GM18868 (cell line): ENCODE data around the gene REN.

Source experiments
- ATAC-seq: cut with Tn5 transposase; IDR thresholded peaks from one replicate; pipeline ENCODE4 v1.9.1; 2021; ENCODE audit warnings: mild to moderate bottlenecking, moderate library complexity; ENCODE audit not compliant: unreplicated experiment

The REN gene

DNA sequence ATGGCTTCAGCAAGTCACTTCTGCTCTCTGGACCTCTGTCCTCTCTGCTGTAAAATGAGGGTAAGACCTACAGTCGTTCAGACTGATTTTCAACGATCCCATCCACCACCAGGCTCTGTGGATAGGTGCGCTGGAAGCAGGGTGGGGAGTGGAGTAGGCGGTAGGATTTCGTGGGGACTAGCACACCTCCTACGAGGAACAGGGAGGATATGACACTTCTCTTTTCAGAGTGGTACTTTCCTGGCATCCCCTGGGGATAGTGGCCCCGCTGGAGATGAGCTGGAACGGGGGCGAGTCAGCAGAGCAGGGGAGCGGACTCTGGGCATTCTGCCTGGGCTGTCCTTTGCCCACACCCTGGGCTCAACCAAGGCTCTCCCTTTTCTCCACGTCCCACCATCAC is 32.0 kb downstream of the REN start:
- no peak for ATAC-seq

- ATAC-seq, result no peak
Observed at GRCh38 chr1:204132718-204133117, 33.4 kb downstream of the REN start.

DNA sequence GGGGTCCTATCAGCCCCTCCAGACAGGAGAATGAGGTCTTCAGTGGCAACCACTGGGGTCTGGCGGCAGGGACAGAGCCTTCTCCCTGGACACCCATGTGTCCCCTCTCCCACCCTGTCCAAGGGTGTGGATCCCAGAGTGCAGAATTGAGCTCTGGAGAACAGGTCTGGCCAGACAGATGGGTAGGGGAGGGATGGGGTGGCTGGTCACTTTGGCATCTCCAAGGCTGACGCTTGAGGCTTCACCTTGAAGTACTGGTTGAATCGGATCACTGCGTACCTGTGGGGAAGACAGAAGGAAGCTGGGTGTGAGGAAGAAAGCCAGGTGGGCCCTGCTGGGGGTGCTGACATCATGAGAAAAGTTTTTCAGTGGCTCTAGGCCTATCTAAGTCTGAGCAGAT is 34.2 kb downstream of the REN start:
- no peak for ATAC-seq

DNA sequence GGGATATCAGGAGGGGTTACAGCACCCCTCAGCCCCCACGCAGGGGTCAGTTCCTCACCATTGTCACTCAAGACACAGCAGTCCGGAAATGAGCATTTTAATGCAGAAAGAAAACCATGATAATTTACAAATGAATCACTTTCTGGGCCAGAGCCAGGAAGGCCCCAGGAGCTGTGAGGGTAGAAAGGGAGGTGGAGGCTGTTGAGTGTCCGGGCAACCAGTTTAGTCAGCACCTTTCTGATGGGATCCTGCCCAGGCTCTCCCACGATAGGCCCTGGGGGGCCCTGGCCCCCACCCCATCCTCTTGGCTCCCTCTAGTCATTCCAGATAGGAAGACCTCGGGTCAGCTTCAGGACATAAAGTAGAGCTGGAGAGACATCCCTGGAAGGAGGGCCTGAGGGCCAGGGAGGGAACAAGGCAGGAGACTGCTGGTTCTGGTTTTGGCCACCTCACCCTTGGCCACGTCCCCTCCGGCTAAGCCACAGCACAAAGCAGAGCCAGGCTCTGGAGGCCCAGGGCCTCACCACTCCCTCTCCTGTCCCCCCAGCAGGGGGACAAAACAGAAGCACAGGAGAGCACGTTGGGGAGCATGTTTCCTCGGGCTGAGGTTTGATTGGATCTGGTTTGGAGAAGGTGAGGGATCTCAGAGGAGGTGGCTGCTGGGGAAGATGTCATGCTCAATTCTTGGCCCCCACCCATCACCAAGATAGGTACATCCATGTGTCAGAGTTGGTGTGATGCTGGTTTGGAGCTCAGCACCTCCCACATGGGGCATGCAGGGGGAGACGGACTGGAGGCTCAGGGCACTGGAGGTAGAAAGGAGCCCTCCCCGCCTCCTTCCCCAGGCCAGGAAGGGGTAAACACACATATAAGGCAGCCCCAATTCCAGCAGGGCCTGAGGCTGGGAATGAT is 34.9 kb downstream of the REN start:
- no peak for ATAC-seq

DNA sequence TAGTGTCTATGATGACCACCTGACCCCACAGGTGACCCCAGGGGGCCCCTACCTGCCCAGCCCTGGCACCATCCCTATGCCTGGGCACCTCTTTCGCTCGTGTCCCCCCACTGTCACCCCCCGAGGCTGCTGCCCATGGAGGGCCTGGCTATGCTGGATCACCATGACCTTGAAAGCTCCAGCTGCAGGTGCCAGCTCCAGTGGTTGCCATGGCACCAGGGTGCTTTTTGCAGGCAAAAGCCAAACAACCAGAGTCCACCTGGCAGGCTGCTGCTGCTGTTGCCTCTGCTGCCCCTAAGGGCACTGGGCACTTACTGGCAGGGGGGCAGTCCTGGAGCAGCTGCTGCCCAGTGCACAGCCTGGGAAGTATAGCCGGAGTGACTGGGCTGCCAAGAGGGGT is 36.0 kb downstream of the REN start:
- no peak for ATAC-seq

- ATAC-seq, result peak; percentile 56
Observed at GRCh38 chr1:204128964-204129896, 36.9 kb downstream of the REN start.

DNA sequence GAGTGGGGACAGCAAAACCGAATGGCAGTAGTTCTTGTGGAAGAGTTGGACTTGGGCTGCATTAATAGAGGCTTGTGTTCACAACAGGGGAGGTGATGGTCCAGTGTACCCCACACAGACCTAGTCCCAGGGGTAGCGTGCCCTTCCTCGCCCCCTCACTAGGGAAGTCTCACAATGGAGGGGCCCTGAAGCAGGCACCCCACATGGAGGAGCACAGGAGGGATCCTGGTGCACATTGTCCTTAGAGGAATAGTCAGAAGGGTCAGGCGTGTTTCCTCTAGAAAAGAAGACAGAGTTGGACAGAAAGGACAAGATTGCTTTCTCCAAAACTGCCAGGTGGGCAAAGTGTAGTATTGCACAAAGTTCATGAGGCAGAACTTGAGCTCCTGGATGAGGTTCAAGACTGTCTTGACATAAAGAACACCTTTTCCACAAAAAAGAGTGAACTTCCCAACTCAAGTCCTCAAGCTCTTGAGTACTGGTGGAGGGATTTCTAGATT is 37.6 kb downstream of the REN start:
- ATAC-seq, result no peak

DNA sequence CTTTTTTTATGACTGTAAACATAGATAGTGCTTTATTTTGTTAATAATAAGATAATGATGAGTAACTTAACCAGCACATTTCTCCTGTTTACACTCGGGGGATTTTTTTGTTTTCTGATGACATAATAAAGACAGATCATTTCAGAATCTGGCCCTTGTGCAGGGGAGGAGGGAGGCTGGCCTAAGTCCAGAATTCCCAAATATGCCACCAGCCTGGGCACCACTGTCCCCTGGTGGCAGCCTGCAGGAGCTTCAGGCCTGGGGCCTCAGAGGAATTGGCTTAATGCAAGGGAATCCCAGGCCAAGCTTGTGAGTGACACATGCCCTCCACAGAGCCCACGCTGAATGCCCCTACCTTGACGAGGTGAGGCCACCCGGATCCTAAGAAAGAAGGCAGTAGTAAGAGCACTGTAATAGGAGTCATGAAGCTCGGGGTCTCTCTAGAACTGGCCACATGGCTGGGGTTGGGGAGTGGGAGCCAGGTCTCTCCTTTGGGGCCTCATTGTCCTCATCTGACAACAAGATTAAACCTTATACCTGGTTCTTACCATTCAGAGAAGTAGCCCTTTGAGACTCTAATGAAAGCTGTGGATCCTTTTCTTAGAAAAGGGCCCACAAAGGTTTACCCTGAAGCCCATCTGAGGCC is 38.4 kb downstream of the REN start:
- ATAC-seq, result no peak

DNA sequence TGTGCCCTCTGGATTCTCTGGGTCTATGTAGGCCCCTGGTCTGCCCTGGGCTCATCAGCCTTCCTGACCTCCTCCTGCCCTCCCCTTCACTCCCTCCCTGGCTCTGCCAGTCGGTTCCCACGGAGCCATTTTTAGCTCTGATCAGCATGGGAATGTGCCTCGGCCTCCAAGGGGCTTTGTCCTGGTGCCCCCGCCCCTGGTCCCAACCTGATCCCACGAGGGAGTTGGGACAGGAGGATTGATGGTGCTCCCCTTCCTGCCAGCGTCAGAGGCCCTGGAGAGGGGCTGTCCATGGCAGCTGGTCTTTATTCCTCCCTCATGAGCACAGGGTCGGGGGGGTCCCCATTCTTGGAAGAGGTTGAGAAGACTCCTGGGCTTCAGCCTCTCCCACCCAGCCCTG is 39.2 kb downstream of the REN start:
- ATAC-seq, result no peak

GRCh38 chr1:204126386-204126785 is 39.8 kb downstream of the REN start:
- ATAC-seq, result no peak

GRCh38 chr1:204125759-204126351 is 40.3 kb downstream of the REN start:
- no peak for ATAC-seq

GRCh38 chr1:204124639-204125038 is 41.5 kb downstream of the REN start:
- ATAC-seq, result no peak

- ATAC-seq, result no peak
Observed at GRCh38 chr1:204123376-204123775, 42.8 kb downstream of the REN start.

GRCh38 chr1:204121840-204122555 is 44.1 kb downstream of the REN start:
- ATAC-seq, result no peak

GRCh38 chr1:204116539-204116938 is 49.6 kb downstream of the REN start:
- ATAC-seq, result no peak

GRCh38 chr1:204115116-204115515 is 51.0 kb downstream of the REN start:
- ATAC-seq, result no peak

GRCh38 chr1:204114606-204115005 is 51.5 kb downstream of the REN start:
- no peak for ATAC-seq

GRCh38 chr1:204113896-204114295 is 52.2 kb downstream of the REN start:
- ATAC-seq, result no peak

DNA sequence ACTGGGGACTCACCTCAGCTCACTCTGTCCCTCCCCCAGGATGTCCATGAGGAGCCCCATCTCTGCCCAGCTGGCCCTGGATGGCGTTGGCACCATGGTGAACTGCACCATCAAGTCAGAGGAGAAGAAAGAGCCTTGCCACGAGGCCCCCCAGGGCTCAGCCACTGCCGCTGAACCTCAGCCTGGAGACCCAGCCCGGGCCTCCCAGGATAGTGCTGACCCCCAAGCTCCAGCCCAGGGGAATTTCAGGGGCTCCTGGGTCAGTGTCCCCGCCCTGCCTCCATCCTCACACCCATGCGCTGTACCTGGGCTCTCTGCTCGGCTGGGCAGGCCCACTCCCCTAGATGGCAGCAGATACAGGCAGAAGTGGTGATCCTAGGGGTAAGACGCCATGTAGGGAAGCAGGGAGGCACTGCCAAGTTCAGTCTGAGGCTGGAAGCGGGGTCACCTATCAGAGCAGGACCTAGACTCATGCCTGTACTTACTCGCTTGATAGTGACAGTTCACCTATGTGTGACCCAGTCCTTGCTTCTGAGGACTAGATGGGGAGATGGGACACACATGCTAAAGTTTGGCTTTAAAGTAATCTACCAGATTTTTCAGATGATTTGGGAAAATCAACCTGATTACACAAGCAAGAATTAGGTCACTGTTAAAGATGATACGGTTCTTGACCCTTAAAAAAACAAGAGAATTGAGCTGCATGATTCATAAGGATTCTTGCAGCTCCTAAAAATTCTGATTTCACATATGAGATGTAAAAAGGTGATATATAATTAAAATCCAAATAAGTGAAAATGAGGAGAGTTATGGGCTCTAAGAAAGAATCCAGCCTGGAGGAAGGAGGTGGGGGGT is 53.0 kb downstream of the REN start:
- no peak for ATAC-seq
